ENCODE measurements around the gene ARL15. TPM values are rescaled to one million over a fixed set of nuclear protein-coding genes. Genes with fewer than 3 reads are reported as not detected.

The ARL15 gene
- polyA plus RNA-seq, 1 donor = 24.7 TPM

- no peak for DNase-seq (ENCODE audit: low read depth)
Measured at GRCh38 chr5:54040018-54040417, 270.4 kb downstream of the ARL15 start.

- no peak for DNase-seq (ENCODE audit: low read depth)
Measured at GRCh38 chr5:54037205-54037604, 273.2 kb downstream of the ARL15 start.

GRCh38 chr5:54030981-54031380, 279.4 kb downstream of the ARL15 start:
- DNase-seq (ENCODE audit: low read depth) = no peak

DNA sequence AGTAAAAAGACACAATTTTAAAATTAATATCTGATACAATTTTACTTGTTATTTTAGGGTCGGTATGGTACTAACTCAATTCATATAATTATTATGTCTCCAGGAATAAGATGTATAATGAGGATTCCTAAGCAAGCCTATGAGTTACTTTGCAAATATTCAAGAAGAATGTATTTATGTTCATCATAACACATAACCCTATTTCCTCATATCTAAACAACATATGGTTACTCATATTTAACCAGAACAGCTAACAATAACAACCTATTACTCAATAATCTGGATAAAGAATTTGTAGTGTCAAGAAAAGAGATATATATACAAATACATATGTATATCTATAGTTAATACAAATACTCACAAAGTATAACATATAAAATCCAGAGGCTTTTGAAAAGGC, 285.9 kb downstream of the ARL15 start:
- DNase-seq (ENCODE audit: low read depth) = no peak

DNA sequence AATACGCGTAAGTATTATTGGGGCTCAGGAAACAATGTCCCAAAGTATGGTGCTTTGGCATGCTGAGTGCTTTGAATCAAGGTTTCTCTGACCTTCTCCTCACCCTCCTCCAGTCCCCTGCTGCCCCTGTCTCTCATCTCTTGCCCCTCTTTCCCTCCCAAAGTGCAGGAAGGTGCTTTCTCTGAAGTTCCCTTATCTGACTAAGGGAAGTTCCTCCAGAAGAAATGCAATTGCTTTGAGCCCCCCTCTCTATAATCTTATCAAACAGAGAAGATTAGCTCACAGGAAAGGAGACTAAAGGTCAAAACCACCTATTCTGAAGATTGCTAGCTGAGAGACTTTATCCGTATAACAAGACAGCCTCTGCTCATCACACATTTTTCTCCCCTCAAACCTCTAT, 288.1 kb downstream of the ARL15 start:
- no peak for DNase-seq (ENCODE audit: low read depth)

- DNase-seq (ENCODE audit: low read depth) = no peak
Measured at GRCh38 chr5:54021431-54022164, 288.8 kb downstream of the ARL15 start.

DNA sequence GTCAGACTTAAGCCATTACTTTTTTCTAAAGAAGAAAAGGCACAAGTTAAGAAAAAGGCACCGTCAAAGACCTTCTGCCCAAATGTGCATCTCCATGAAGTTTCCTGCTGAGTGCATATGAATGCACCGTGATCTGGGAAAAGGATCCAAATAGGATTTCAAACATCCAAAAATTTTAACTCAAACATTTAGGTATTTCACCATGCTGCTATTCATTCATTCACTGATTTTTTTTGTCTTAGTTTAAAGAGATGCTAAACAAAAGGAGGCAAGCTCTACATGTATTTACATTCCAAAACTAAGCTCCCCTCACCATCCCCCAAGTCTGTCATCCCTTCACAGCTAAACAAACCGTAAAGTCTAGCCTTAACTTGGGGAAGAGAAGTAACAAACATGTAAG, 291.9 kb downstream of the ARL15 start:
- DNase-seq (ENCODE audit: low read depth) = no peak

DNA sequence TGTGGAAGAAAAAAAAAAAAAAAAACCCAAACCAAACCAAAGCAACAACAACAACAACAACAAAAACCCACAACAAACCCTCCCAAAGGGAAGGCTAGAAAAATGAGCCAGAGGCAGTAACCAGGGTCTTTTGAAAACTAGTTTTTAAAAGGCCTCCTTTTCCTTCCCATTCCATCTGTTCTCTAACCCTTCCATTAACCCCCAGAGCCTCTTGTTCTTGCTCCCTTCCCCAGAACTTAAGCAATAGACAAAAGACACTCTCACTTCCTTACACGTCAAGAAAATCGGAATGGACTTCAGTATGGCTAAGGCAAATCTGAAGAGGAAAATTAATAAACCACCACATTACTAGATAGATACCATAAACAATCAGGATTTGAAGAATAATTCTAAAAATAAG, 292.8 kb downstream of the ARL15 start:
- no peak for DNase-seq (ENCODE audit: low read depth)

GRCh38 chr5:54013556-54014194, 296.7 kb downstream of the ARL15 start:
- no peak for DNase-seq (ENCODE audit: low read depth)

DNA sequence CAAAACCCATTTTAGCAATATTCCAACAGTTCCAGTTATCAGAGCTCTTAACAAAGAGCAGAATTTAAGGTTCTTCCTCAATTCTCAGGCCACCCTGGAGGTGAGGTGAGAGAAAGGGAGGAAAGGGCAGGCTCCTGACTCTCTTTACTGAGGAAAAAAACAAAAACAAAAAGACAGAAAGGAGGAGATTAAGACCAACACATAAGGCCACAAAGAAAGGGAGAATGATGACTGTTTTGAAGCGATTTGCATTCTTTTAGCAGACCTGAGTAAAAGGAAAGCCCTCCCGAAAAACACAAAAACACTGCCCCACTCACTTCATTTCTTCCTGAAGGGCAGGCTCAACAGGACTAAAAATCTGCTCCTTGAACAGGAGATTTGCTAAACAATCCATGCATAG, 300.5 kb downstream of the ARL15 start:
- no peak for DNase-seq (ENCODE audit: low read depth)

GRCh38 chr5:54009357-54009756, 301.0 kb downstream of the ARL15 start:
- DNase-seq (ENCODE audit: low read depth) = no peak

DNA sequence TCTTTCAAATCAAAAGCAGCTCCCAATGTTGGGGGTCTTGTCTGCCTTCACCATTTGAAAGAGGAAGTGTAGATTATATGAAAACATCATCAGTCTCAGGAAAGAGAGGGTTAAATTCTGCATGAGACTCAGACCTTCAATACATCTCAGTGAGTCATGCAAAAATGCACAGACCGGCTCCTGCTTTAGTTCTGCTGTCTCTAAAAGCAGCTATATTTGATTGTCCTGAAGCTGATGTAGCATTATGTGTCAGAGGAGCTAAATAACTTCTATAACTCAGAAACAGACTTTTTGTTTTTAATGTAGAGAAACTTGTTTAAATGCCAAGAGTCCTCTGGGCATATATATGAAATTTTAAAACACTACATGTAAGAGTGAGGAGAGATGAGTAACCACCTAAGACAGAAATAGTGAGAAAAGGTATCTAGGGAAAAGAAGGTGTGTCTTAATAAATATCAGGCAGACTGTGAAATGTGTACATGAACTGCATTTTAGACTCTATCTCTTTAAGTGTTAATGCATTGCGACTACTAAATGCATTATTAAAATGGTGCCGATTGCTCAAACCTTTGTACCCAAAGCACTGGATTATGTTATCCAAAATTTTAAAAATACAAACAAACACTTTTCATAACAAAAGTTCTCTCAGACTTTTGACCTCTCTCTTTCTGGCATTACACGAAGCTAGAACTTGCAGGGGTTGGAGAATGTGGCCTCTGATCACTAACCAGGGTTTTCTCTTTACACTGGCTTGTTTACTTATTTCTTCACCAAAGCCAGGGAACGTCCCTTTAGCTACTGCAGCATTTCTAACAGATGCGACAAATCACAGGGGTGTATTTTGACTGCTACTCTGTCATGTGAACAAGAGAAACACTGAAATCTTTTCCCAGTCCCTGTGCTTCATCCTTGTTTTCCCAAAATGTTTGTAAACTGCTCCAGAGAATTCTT, 302.3 kb downstream of the ARL15 start:
- DNase-seq (ENCODE audit: low read depth) = no peak

- DNase-seq (ENCODE audit: low read depth) = no peak
Measured at GRCh38 chr5:54004697-54005096, 305.7 kb downstream of the ARL15 start.

- no peak for DNase-seq (ENCODE audit: low read depth)
Measured at GRCh38 chr5:54002779-54003178, 307.6 kb downstream of the ARL15 start.

GRCh38 chr5:54001976-54002775, 308.2 kb downstream of the ARL15 start:
- DNase-seq (ENCODE audit: low read depth) = peak; percentile 68

- DNase-seq (ENCODE audit: low read depth) = no peak
Measured at GRCh38 chr5:54000011-54000410, 310.4 kb downstream of the ARL15 start.

- DNase-seq (ENCODE audit: low read depth) = no peak
Measured at GRCh38 chr5:53997736-53998627, 312.4 kb downstream of the ARL15 start.

DNA sequence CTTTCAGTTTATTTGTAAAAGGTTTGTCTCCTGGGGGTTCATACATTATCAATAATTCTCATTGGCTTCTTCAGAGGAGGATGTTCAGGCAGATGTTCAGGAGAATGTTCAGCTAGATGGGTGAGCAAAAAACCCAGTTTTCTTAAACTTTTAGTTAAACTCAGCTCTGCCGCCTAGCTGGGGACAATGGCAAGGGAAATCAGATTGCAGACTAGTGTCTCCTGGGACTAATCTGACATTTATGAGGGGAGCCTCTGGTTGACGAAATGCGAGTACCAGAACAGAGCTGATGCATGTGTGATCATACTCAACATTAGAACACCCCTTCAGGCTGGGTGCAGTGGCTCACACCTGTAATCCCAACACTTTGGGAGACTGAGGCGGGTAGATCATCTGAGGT, 314.4 kb downstream of the ARL15 start:
- no peak for DNase-seq (ENCODE audit: low read depth)

DNA sequence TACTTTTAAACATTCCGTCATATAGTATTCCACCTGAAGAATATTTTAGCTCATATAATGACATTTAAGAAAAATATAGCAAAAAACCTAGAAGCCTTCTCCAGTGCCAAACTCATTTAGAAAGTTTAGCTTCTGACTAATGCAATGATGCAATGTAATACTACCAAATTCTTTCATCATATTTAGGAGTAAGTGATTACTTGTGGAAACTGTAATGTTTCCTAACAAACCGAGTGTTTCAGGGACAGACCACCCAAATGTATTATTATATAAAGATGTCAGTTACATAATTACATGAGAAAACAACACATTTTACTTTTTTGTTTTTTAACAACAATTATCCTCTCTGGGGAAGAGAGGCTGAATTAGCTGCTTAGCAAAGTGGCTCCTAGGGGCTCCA, 316.2 kb downstream of the ARL15 start:
- DNase-seq (ENCODE audit: low read depth) = no peak

GRCh38 chr5:53991942-53992341, 318.4 kb downstream of the ARL15 start:
- no peak for DNase-seq (ENCODE audit: low read depth)

DNA sequence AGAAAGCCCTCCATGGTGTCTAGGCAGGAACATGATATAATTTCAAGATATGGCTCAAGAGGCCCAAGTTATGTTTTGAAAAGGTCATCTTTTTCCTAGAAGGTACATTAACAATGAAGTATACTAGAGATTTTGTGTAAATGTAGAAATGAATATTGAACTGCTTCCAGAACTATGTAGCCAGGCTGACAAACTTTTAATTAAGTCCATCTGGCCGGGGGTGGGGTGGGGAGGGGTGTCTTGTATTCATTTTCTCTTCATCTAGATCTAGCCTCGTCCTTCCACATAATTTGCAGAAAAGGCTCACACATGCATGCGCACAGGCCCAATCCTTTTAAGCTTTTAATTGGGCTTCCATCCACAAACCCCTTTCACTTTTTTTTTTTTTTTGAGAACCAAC, 323.3 kb downstream of the ARL15 start:
- no peak for DNase-seq (ENCODE audit: low read depth)
